HG03460 (cell line): ENCODE data around the gene PSAPL1.

Experiments used
- ATAC-seq: cut with Tn5 transposase; IDR thresholded peaks from one replicate; pipeline ENCODE4 v1.9.1; 2021; ENCODE audit not compliant: unreplicated experiment

Gene PSAPL1

DNA sequence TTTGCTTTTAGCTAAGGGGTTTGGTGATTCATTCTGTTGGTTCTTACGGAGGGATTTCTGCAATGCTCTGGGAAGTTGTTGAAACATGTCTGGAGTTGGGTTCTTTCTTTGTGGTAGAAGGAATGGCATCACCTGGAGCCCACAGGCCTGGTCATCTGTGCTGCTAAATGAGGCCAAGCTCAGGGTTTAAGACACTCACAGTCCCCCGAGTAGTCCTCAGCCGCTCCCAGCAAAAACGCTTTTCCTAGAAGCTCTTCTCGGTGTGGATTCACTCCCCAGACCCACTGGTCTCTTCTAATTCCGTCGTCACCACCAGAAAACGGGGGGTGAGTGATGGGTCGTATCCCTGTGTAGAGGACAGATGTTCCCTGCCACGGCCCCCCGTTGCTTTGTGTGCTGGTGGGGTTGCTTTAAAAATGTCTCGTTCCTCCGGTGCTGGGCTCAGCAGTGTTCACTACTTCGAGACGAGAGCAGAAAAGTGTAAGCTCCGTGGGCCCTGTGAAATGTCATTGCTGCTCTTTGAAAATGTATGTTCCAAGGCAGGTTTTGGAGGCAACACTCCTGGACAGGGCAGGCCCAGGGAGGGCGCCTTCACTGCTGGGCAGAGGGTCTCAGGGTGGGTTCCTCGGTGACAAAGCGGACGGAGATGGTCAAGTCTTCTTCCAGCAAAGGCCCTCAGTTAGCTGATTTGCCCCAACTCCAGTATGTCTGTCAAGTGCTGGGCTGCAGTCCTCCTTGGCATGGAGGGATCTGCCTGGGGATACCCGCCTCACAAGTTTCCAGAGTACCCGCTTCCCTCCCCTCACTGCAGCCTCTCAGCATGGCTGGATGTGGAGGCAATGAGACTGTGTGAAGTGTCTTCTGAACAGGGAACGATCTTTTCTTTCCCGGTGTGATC, 37.3 kb downstream of the PSAPL1 start:
- ATAC-seq: no peak

DNA sequence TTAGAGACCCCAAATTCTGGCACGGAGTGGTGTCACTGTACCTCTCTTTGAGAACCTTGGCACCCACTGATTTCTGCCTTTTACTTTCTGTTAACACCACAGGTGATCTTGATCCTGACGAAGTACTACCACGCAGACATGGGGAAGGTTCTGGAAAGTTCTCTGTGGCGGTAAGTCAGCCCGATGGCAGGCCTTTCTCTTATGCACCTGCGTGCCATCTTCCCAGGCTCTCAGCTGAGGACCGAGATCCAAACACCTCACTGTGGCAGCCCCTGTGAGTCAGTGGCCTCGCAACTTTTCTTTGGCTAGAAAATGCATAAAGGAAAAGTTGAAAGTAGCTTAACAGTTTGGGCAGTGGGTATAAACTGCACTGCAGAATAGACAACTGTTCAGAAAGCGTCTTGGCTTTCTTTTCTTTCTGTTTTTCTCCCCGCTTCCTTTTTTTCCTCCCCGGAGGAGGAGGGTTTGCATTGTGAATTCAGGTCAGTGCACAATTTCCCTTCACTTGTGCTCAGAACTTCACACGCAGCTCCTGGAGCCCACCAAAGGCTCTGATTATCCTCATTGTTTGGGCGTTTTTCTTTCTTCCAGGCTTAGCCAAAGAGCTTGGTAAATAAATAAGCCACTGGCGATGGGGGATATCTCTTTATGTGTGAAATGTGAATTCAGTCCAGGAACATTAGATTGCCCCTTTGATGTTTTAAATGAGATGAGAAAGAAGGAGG, 38.4 kb downstream of the PSAPL1 start:
- no peak for ATAC-seq

GRCh38 chr4:7395645-7396044, 39.1 kb downstream of the PSAPL1 start:
- ATAC-seq: no peak

GRCh38 chr4:7394681-7395451, 39.9 kb downstream of the PSAPL1 start:
- no peak for ATAC-seq

- ATAC-seq: no peak
These were observed 40.8 kb downstream of the PSAPL1 start for GRCh38 chr4:7393601-7394575.

- no peak for ATAC-seq
These were observed 42.0 kb downstream of the PSAPL1 start for GRCh38 chr4:7392438-7393421.

- no peak for ATAC-seq
These were observed 42.9 kb downstream of the PSAPL1 start for GRCh38 chr4:7391637-7392437.

GRCh38 chr4:7390906-7391636, 43.7 kb downstream of the PSAPL1 start:
- no peak for ATAC-seq

DNA sequence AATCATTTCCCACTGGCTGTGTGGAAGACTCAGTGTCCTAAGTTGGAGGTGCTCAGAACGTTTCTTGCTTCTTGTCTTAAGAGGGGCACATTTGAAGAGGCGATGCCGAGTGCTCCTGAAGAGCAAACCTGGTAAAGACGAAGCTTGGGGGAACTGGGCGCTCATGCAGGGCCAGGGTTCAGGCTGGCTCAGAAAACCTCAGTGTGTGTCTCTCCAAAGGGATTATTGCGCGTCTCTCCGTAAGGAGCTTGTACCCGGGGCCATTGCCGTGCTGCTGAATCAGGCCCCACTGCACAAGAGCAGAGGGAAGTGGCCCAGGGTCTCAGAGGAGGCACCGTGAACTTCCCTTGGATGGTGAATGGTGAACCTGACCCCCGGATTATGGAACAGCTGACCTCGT, 44.4 kb downstream of the PSAPL1 start:
- no peak for ATAC-seq

- no peak for ATAC-seq
These were observed 45.0 kb downstream of the PSAPL1 start for GRCh38 chr4:7389719-7390118.

- no peak for ATAC-seq
These were observed 45.5 kb downstream of the PSAPL1 start for GRCh38 chr4:7389101-7389701.

DNA sequence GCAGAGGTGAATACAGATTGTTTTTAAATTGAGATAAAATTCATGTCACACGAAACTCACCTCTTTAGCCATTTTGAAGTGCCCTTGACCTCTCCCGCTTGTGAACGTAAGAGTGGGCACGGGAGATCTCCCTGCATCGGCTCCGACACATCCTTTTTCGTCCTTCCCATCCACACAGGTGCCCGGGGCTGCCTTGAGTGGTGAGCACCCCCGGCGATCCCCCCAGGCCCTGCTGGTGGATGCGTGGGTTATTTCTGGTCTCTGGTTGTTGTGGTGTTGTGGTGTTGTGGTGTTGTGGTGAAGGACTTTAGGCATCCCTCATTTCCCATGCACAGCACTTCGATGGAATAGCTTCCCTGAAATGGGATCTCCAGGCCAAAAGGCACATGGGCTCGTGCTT, 46.1 kb downstream of the PSAPL1 start:
- ATAC-seq: no peak

GRCh38 chr4:7387925-7388324, 46.8 kb downstream of the PSAPL1 start:
- ATAC-seq: no peak

DNA sequence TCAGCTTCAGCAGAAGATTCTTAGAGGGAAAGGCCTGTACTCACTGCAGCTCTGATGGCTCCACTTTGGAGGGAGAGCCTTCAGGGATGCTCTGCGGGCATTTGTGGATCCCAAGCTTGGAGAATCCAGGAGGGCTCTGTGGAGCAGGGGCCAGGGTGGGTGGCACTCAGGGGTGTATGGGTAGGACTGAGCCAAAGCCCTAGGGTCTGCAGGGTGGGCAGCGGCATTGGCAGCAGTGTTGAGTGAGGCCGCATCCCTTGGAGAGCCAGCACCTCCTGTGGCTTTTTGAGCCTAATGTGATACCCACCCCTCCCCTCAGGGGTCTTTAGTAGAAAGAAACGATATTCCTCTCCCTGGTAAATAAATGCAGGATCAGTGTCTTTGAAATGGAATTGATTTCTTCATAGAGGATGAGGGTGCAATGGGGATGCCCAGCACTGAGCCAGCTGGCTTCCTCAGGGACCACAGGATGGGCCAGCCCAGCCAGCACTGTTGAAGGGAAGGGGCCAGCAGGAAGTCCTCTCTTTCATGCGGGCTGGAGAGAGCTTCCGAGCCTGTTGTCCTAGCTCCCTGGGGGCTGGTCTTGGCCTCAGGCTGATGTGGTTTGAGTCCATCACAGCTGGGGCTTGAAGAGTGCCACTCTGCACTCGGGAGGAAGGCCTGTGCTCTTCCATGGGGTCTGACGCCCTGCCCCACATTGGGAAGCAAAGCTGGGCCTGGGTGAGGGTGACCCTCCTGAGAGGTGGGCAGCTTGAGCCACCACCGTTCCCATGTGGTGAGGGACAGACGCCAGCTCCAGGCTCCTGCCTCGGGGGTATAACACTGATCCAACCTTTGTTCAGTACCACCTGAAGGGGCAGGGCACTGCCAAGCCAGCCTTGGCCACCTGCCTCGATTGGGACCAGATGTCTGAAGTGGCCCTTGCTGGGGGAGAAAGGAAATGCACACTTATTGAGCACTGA, 49.5 kb downstream of the PSAPL1 start:
- no peak for ATAC-seq

DNA sequence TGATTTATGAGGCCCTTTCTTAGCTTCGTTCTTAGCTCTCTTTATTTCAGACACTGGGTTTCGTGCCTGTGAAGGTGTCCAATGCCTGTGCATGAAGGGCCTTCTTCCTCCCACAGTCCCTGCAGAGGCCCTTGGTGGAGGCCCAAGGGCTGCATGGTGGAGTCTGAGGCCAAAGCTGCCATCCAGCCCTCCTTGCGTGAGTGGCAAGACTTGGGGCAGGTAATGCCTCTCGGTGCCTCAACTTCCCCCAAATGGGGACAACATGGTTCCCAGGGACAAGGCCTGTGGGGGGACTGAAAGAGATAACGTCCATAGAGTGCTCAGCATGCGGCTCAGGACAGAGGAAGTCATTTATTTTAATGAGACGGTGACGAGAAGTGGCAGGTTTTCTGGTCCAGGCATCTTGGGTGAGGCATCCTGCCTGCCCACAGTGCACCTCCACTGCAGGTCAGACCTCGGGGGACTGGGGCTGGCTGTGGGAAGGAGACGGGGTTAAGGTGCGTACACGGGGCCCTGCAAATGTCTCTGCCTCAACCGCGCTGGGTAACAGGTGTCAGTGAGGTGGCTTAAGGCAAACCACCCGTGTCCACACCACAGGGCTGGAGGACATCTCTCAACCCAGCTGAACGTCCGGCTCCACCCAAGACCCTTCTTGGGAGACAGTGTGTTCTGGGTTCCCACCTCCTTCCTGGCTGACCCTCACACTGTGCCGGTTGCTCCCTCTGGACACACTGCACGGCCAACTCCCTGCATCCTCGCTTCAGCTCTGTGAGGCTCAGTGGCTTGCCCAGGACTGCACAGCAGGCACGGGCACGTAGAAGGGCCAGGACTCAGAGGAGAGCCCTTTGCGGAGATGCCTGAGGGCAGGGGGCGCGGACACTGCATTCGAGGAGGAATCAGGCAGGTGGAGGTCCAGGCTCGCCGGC, 50.5 kb downstream of the PSAPL1 start:
- ATAC-seq: no peak
